CD4-positive, alpha-beta T cell treated with Interleukin-17A for 4 hours (primary cell): ENCODE results near the gene SCD.

Source experiments
- DNase-seq: peaks from one replicate; pipeline ENCODE4 v3.0.0-alpha.2; 2020; ENCODE audit warnings: mixed read lengths

Gene SCD

DNA sequence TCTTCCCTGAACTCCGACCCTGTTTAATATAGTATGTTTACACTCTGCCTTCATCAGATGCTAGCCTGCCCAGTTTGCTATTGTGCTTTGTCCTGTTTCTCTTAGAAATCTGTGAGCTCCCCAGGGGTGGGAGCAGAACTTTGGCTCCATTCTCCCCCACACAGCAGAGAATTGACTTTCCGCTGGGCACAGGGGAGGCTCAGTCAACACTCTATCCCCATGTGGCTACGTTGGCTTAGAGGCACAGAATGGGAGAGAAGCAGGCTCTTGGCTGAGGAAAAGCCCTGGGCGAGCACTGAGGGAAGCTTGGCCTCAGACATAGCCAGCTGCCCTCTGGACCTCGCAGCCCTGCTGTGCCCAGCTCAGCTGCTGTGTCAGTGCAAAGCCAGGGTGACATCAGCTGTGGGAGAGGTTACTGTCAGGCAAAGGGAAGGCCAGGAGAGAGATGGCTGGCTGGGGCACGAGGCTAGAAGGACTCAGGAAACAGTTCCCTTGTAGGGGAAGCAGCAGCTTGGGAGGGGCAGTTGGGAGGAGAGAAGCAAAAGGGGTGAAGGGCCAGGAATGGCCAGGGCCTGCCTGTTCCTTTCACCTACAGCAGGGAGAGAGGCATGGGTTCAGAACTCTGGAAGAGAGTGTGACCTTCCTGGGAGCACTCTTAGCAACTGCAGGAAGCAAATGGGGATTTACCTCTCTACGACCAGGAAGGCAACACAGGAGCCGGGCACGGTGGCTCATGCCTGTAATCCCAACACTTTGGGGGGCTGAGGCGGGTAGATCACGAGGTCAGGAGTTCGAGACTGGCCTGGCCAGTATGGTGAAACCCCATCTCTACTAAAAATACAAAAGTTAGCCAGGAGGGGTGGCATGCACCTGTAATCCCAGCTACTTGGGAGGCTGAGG is 5.8 kb upstream of the SCD start:
- no peak for DNase-seq

- DNase-seq, result peak; percentile 64
These were observed 4.9 kb upstream of the SCD start for GRCh38 chr10:100341953-100342626.

DNA sequence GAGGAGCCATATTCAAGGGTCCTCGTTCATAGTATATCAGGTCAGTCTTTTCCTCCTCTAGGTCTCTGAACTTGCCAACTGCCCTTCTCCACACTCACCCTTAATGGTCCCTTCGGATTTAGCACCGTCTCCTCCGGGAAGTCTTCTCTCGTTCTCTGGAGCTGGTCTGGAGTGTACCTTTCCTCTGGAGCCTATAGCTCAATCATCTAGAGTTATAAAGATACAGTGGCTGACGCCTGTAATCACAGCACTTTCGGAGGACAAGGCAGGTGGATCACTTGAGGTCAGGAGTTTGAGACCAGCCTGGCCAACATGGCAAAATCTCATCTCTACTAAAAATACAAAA is 4.4 kb upstream of the SCD start:
- no peak for DNase-seq

- DNase-seq, result no peak
These were observed 2.7 kb upstream of the SCD start for GRCh38 chr10:100344241-100344788.

GRCh38 chr10:100345570-100346330 is 1.3 kb upstream of the SCD start:
- no peak for DNase-seq

GRCh38 chr10:100346351-100346764 is 675 bp upstream of the SCD start:
- peak; percentile 70 for DNase-seq

- peak; percentile 7 for DNase-seq
These were observed 649 bp downstream of the SCD start for GRCh38 chr10:100347568-100348195.

DNA sequence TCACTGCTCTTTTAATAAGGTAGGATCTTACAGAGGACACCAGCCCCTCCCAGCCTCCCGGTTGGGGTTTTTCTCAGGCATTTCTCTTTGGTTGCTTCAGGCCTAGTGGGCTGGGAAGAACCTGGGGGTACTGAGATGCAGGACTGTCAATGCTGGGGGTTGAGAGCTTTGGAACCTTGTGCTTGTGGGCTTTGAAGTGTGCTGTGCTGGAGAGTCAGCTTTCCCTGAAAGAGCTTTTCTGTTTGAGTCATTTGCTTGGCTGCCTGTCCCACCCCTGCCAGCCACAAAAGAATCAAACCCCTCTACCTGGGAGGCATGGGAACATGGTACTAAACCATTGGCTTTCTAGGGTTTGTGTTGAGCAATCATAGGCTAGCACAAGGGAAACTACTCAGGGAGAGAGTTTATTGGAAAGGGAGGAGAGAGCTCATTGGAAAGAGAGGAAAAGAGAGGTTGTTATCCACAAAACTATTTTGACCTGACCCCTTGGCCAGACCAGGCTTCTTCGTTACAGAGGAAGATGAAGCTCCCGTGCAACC is 1.4 kb downstream of the SCD start:
- DNase-seq, result no peak

DNA sequence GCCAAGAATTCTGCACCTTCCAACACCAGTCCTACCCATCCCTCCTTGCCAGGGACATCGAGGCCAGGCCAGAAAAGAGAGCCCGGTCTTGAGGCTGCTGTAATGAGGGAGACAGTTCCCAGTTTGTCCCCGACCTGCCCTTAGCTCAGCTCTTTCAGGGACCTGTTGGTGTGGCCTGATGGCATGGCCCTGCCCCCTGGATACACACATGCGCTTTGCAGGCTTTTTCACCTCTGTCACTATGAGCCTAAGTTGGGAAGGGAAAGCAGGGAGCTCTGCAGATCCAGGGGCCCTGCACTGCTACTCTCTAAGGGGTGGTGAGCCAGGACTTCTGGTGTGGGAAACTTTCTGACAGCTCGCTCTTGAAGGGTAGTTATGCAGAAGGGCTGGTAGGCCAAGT is 2.1 kb downstream of the SCD start:
- DNase-seq, result no peak

DNA sequence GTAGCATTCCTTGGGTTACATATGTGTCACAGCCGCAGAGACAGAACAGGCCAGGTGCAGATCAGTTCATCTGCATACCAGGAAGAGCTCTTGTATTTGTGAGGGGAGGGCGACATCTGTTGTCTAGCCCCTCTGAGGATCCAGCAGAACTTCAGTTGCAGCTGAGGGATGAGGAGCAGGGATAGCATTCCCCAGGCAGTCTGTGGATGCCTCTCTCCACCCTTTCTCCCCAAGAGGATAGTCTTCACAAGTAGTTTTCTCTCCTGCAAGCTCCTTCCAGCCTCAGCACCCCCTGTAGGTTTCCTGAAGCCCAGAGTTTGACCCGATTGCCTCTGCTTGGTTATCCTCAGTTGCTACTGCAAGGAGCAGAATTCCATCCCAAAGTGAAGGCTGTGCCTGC is 2.6 kb downstream of the SCD start:
- DNase-seq, result no peak

DNA sequence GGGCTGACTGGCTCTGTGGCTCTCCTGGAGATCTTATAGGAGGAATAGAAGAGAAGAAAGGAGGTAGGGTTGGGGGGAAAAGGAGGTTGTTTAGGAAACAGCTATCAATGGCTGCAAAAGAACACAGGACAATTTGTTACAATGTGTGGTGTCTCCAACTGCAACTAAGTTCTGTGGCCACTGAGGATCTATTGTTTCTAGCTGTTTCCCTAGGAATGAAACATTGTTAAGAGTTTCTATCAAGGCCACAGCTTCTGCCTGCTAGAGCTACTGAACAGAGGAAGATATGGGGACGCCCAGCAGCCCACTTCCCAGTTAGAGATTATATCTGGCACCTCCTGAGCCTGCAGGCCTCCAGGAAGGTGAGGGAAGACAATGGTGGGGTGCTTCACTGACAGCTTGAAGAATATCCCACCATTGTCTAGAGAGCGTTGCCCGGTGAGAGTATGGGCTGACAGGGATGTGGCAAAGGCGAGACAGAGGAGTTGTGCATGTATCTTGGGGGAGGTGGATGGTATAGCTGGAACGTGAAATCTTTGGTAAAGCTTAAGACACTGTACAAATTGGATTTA is 4.0 kb downstream of the SCD start:
- DNase-seq, result no peak

DNA sequence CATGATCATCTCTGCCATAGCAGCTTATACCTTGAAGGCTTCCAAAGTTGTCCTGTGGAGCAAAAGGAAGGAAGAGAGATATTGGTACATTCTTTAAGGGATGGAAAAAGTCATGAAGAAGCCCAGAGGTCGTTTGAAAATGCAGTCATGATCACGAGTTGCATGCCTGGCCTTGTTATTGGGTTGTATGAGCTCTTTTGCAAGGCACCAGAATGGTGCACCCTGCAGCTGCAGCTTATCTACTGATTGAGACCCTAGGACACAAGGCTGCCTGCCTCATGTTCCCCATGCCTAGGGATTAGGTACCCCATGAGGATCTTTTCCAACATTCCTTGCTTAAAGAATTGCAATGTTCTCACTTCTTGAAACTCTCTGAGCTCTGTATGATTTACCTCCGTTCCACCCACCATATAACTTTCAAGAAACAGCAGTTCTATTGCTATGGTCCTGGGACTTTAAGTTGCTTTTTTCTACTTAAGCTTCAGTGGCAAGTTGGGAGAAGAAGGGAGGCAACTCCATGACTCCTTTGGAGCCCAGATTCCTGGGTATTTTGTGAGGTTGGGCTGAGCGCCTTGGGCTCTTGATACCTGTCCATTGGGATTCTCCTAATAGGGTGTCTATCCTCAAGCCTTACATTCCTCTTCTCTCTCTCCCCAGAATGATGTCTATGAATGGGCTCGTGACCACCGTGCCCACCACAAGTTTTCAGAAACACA is 6.9 kb downstream of the SCD start:
- no peak for DNase-seq

- DNase-seq, result no peak
These were observed 8.1 kb downstream of the SCD start for GRCh38 chr10:100355086-100355485.

- DNase-seq, result no peak
These were observed 9.3 kb downstream of the SCD start for GRCh38 chr10:100356067-100357017.

DNA sequence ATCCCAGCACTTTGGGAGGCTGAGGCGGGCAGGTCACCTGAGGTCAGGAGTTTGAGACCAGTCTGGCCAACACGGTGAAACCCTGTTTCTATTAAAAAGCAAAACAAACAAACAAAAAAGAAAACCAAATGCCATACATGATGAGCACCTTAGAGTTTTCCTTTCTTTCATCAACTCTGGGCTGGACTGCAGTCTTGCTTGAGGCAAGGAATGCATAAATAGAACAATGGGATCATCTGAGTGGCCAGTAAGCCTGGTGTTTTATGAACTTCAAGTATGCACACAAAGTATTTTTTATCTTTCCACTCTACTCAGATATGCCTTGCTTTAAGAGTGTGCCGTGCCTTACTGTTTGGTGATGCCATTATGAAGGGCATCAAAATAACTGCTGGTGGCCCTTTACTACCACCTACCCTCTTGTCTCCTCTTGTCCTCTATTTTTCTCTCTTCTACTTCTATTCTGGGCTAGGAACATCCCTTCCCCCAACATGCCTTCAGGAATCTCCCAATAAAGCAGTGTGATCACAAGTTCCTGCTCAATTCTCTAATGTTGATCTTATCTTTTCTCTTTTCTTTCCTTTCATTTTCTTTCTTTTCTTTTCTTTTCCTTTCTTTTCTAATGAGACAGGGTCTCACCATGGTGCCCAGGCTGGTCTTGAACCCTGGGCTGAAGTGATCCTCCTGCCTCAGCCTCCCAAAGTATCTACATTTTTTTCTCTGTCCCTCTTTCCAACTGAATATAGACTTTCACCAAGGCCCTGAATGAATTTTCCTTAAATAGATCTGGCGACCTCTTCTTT is 10.2 kb downstream of the SCD start:
- no peak for DNase-seq

DNA sequence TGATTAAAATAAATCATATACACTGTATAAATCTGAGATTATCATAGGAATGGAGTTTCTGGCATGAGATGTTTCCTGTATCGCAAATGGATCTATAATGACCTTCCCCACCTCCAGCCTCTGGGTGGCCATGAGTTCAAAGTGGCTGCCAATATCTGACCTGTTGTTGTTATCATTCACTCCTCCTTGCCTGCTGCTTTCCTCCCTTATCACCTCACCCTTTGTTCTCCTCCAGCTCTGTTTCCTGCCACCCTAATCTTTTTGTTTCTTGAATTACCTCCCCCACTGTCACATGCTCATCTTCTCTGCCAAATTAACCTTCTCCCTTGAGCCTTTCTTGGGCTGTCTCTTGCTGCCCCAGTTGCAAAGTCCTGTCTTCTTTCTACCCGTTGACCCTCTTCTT is 12.0 kb downstream of the SCD start:
- DNase-seq, result no peak

DNA sequence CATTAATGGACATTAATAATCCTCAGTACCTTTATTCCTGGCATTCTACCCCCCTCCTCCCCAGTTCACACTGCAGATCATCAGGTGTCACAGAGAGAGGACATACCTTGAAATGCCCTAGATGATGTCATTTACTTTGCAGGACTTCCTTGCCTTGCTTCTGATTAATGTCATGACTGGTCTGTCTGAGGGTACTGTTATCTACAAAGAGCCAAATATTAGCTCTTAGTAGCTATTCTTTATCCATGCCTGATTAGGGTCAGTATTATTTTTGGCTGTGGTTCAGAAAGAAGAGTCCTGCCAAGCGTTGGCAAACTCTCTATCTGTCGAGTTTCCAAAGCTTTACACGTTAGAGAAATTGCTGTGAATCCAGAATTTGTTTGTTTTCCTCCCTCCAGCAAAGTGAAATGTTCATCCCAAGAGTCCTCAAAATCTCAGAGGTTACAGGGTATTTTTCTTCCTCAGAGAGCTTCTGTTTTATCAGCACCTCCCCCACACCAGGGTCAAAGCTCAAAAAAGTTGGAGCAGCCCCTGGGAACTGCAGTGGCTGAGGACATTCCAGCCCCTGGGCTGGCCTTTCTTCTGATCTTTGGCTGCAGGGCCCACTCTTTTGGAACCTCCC is 12.6 kb downstream of the SCD start:
- DNase-seq, result no peak

DNA sequence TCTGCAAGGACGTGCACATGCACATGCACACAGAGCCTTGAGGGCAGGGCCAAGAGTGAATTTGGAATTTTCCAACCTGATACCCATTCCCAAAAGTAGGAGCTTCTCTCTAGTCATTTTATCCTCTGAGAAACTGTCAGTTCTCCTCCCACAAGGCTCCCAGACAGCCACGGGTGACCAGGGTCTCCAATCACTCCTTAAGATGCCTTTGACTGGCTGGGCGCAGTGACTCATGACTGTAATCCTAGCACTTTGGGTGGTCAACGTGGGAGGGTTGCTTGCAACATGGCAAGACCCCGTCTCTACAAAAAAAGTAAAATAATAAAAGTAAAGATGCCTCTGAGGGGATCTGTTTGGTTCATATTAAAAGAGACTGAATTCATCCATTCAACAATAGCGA is 13.2 kb downstream of the SCD start:
- DNase-seq, result no peak
